Thyroid gland (tissue), 4 donors: Measurements from ENCODE around the gene ISCA1. TPM values are rescaled to one million over a fixed set of nuclear protein-coding genes. Genes with fewer than 3 reads are reported as not detected.

Experiments
- DNase-seq, 2 donors: peaks; one replicate each; pipeline ENCODE4 v3.0.0-alpha.2; 2019
- H3K27ac ChIP-seq, 3 donors: fragments of 200-600 bp; sonication (generic); 1 replicate in 2 of 3; 2 replicates in 1 of 3; pipeline ENCODE4 v1.5.1; 2016 to 2019; ENCODE audit warnings: mild to moderate bottlenecking in 1 of 3, moderate library complexity in 1 of 3
- H3K27me3 ChIP-seq: fragments of 200-600 bp; sonication (generic); one replicate; pipeline ENCODE4 v1.5.1; 2019
- H3K36me3 ChIP-seq, 2 donors: fragments of 200-600 bp; sonication (generic); one replicate each; pipeline ENCODE4 v1.5.1; 2016 to 2019
- H3K4me1 ChIP-seq, 2 donors: fragments of 200-600 bp; sonication (generic); one replicate each; pipeline ENCODE4 v1.5.1; 2017 to 2019
- H3K4me3 ChIP-seq, 3 donors: fragments of 200-600 bp; sonication (generic); replicated peaks in 1 of 3; 1 replicate in 2 of 3; 2 replicates in 1 of 3; pipeline ENCODE4 v1.5.1; 2016; ENCODE audit warnings: mild to moderate bottlenecking in 1 of 3
- H3K9me3 ChIP-seq: fragments of 200-600 bp; sonication (generic); one replicate; pipeline ENCODE4 v1.5.1; 2017
- POLR2A ChIP-seq, 2 donors: fragments of 450-650 bp; IDR thresholded peaks; one replicate each; pipeline ENCODE4 v1.6.1; 2017; ENCODE audit warnings: antibody characterized with exemption in 2 of 2, mild to moderate bottlenecking in 2 of 2, moderate library complexity in 1 of 2
- WGBS, 2 donors: methylation state at CpG; one replicate each; pipeline ENCODE4 v1.1.5; 2017; 5-methylcytosine and 5-hydroxymethylcytosine counted together
- intact Hi-C: fragments of 100-400 bp; cut with DNase I; formaldehyde crosslinking; loops from one replicate; pipeline ENCODE4 v1.15.1; 2023
- total RNA-seq, 4 donors: library from RNA; depleted of rRNA; stranded (reverse); fragments of >200 nt; gene quantifications; one replicate each; pipeline ENCODE4 v1.2.3, GENCODE V29; 2016
- TF ChIP-seq, protein P1 (sequence below), 6 experiments: fragments of 200-600 bp in 3 of 6; fragments of 450-650 bp in 3 of 6; sonication (generic) in 3 of 6; IDR thresholded peaks; one replicate each; pipeline ENCODE4 v1.5.1; 2016 to 2019; ENCODE audit warnings: antibody characterized with exemption in 6 of 6, mild to moderate bottlenecking in 2 of 6, inconsistent platforms in 1 of 6, moderate library complexity in 1 of 6

The ISCA1 gene
- total RNA-seq, 4 donors from 2014 or later = 47.9 to 79.1 (median 63.8) TPM

GRCh38 chr9:86288499-86289198 is 6.3 kb upstream of the ISCA1 start:
- TF ChIP-seq POLR2A (IDR thresholded peaks at IDR 0.05) = no peak
- TF ChIP-seq, protein P1, sequence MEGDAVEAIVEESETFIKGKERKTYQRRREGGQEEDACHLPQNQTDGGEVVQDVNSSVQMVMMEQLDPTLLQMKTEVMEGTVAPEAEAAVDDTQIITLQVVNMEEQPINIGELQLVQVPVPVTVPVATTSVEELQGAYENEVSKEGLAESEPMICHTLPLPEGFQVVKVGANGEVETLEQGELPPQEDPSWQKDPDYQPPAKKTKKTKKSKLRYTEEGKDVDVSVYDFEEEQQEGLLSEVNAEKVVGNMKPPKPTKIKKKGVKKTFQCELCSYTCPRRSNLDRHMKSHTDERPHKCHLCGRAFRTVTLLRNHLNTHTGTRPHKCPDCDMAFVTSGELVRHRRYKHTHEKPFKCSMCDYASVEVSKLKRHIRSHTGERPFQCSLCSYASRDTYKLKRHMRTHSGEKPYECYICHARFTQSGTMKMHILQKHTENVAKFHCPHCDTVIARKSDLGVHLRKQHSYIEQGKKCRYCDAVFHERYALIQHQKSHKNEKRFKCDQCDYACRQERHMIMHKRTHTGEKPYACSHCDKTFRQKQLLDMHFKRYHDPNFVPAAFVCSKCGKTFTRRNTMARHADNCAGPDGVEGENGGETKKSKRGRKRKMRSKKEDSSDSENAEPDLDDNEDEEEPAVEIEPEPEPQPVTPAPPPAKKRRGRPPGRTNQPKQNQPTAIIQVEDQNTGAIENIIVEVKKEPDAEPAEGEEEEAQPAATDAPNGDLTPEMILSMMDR (IDR thresholded peaks at IDR 0.05) = no peak
- intact Hi-C loops = loop anchor here (10.0 kb wide), 3 partner anchors 66 to 344 kb away; partner anchors contain the start of genes NAA35 and TUT7

GRCh38 chr9:86287013-86287412 is 4.7 kb upstream of the ISCA1 start:
- TF ChIP-seq POLR2A (IDR thresholded peaks at IDR 0.05) = no peak
- TF ChIP-seq, protein P1 (IDR thresholded peaks at IDR 0.05) = peak in 1 of 6 experiments; percentile 22
- Histone ChIP-seq H3K36me3 (no peaks in the 10 kb centered on the region), H3K27me3 (no peaks in the 10 kb centered on the region), H3K4me3 (no peak overlapping the region), H3K9me3 (no peaks in the 10 kb centered on the region), H3K4me1 (peaks cover 0 to 4% of the 10 kb centered on the region in 2 donors), H3K27ac (no peak overlapping the region)
- WGBS, 2 donors = 53 to 68% methylated on average over 7 of the region's 7 CpGs
- DNase-seq = peak in 1 of 2 donors; percentile 9
- intact Hi-C loops = loop anchor here (10.0 kb wide), 3 partner anchors 68 to 342 kb away; partner anchors contain the start of genes NAA35 and TUT7

More at GRCh38 chr9:86288499-86289198, 6.3 kb upstream of the ISCA1 start:
- whole genome bisulfite sequencing, 2 donors = 89 to 90% methylated on average over 6 of the region's 6 CpGs
- H3K27me3 ChIP-seq = no peaks in the 10 kb centered on the region
- H3K27ac ChIP-seq = no peak overlapping the region
- H3K4me3 ChIP-seq = no peak overlapping the region
- H3K36me3 ChIP-seq = no peaks in the 10 kb centered on the region
- DNase-seq = no peak
- no peaks in the 10 kb centered on the region for H3K9me3 ChIP-seq
- H3K4me1 ChIP-seq = no peaks in the 10 kb centered on the region

DNA sequence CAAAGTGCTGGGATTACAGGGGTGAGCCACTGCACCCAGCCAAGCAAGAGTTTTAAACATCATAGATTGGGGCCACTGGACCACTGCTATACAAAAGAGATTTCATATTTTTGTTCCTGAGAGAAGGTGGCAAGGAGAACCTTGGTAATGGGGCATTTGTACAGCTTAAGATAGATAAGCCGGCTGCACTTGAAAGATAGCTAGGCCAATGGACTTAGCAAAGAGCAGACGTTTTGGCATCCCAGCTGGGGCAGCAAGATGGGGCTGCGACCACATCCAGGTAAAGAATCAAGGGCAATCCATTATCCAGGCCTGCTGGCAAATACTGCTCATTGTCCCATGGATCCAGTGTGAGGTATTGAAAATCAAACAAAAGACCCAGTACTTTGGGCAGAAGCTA is 3.9 kb upstream of the ISCA1 start:
- Histone ChIP-seq H3K36me3 (no peaks in the 10 kb centered on the region), H3K9me3 (no peaks in the 10 kb centered on the region), H3K27me3 (no peaks in the 10 kb centered on the region), H3K4me3 (no peak overlapping the region), H3K27ac (no peak overlapping the region), H3K4me1 (peaks cover 3 to 4% of the 10 kb centered on the region in 2 donors)
- intact Hi-C loops = loop anchor here (10.0 kb wide), 3 partner anchors 69 to 341 kb away; partner anchors contain the start of genes NAA35 and TUT7
- TF ChIP-seq, protein P1 (IDR thresholded peaks at IDR 0.05) = no peak
- no peak for TF ChIP-seq POLR2A (IDR thresholded peaks at IDR 0.05)
- WGBS, 2 donors = 50 to 75% methylated on average over 3 of the region's 3 CpGs
- DNase-seq = no peak

DNA sequence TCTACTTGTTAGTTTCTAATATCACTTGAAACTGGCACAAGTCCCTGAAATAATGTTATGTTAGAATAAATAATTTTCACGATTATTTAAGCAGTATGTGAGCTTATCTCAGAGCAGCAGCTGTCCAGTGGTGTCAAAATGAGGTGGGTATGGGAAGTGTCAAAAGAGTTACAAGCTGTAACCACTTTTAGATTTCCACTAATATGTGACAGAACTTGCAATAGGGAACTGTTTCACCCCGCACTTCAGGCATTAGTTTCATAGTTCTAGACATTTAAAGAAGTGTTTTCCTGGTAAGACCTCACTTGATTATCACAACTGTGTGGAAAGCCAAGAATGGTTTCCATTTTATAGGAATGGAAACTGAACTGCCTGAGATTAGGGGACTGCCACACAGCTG is 2.9 kb upstream of the ISCA1 start:
- intact Hi-C loops = loop anchor here (10.0 kb wide), 3 partner anchors 70 to 340 kb away; partner anchors contain the start of genes NAA35 and TUT7
- no peak for TF ChIP-seq POLR2A (IDR thresholded peaks at IDR 0.05)
- TF ChIP-seq, protein P1 (IDR thresholded peaks at IDR 0.05) = no peak
- no peaks in the 10 kb centered on the region for H3K27me3 ChIP-seq
- H3K27ac ChIP-seq = no peak overlapping the region
- H3K9me3 ChIP-seq = no peaks in the 10 kb centered on the region
- no peak overlapping the region for H3K4me3 ChIP-seq
- no peaks in the 10 kb centered on the region for H3K36me3 ChIP-seq
- no peak for DNase-seq
- peaks cover 13 to 15% of the 10 kb centered on the region in 2 donors for H3K4me1 ChIP-seq
- WGBS, 2 donors = 78 to 80% methylated on average over 2 of the region's 2 CpGs

DNA sequence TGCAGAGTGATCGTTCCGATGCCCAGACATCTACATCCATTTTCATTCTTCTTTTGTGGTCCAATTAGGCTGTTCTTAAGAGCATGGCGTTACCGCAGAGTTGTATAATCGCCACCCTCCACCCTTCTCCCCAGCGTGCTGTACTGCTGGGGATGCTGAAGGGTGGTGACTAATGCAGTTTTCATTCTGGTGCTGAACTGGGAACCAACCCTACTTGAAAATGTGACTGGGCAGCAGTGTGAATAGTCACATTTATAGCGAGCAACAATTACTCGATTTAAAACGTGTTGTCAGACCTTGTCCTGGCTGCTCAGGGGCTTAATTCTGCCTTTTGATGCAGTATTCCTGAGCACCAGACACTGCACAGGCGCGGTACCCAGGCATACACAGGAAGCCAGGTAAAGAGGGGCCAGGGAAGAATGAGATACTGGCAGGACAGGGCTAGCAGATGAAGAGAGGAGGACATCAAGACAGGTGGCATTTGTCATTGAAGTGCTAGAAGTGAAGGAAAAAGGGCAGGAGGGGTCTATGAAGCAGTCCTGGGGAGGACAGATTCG is 719 bp upstream of the ISCA1 start:
- 20 to 21% methylated on average over 12 of the region's 12 CpGs for WGBS, 2 donors
- peaks cover 22 to 28% of the 10 kb centered on the region in 2 donors for H3K4me1 ChIP-seq
- H3K27ac ChIP-seq = peak overlapping the region; percentile 94 to 98 (median 98)
- no peaks in the 10 kb centered on the region for H3K9me3 ChIP-seq
- H3K36me3 ChIP-seq = no peaks in the 10 kb centered on the region
- no peak for TF ChIP-seq POLR2A (IDR thresholded peaks at IDR 0.05)
- TF ChIP-seq, protein P1 (IDR thresholded peaks at IDR 0.05) = no peak
- intact Hi-C loops = loop anchor here (10.0 kb wide), 3 partner anchors 72 to 338 kb away; partner anchors contain the start of genes NAA35 and TUT7
- peak overlapping the region in 2 of 3 donors; percentile 37 to 86 for H3K4me3 ChIP-seq
- no peaks in the 10 kb centered on the region for H3K27me3 ChIP-seq
- DNase-seq = no peak
